ENCODE measurements around the gene BCL2L1.

GRCh38 chr20:31690124-31690666 lies 32.5 kb downstream of the BCL2L1 start:
- TF ChIP-seq CTCF (IDR thresholded peaks at IDR 0.05) (no peak), EZH2phosphoT487 (IDR thresholded peaks at IDR 0.05) (no peak)

All from neural progenitor cell (in vitro differentiated cells).